ENCODE measurements around the gene CCDC195. TPM values are rescaled to one million over a fixed set of nuclear protein-coding genes. Genes with fewer than 3 reads are reported as not detected.

The CCDC195 gene, protein sequence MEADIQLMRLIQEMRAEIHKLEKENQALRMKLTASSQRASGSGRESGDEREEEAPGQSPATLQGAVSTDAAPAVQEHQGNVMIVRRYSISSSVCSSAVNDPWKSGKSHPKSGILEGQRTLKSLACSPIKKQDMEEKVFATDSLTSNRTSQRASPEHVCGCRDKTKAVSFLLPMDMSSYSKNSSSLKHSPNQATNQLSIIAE
- not detected in 2 replicates for total RNA-seq

GRCh38 chr2:224716201-224716600 lies at the start of gene CCDC195:
Gene CCDC195 (minus strand): TSS chr2:224716365. CDS start chr2:224716365, 0 bp downstream.

Other genes starting within 250 kb of the CCDC195 start
- 45.0 and 78.2 TPM in 2 replicates for gene CUL3, start 131.0 kb downstream of the CCDC195 start, total RNA-seq